IPS-18c (cell line): ENCODE measurements around the gene EP400.

Experiments
- H3K4me3 ChIP-seq: 2 replicates; pipeline ENCODE4 v1.7.0; 2013; ENCODE audit warnings: low read depth, mild to moderate bottlenecking, low read length, moderate library complexity; ENCODE audit not compliant: insufficient read depth
- H3K9me3 ChIP-seq: one replicate; pipeline ENCODE4 v1.6.1; 2013; ENCODE audit warnings: mild to moderate bottlenecking, low read length, moderate library complexity; ENCODE audit not compliant: control insufficient read depth, insufficient read depth

Gene EP400

DNA sequence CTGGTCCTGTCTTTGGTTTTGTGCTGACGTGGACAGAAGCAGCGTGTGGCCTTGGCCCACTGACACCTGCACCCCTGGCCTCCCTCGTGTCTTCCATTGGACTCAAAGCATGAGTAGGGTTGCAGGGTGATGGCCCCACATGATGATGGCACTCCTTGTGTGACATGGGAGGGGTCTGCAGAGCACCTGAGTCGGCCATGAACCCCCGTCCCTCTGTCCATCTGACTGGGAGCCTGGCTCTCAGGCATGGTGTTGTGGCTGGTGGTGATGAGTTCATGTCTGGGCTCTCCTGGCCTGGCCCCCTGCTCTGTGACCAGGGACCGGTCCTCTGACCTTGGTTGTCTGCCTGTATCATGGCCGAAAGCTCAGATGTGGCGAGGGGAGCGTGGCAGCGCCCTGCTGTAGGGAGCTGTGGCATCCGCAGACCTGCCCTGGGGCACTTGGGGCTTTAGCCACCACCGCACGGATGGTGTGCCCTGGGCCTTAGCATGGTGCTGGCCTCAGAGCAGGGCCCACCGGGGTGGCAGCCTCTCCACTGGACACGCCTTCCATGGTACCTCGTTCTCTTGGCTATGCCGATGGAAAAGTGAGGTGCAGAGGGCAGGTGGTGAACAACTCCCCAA is 38.6 kb upstream of the EP400 start:
- no peaks in the 10 kb centered on the region for H3K9me3 ChIP-seq
- no peak overlapping the region for H3K4me3 ChIP-seq

DNA sequence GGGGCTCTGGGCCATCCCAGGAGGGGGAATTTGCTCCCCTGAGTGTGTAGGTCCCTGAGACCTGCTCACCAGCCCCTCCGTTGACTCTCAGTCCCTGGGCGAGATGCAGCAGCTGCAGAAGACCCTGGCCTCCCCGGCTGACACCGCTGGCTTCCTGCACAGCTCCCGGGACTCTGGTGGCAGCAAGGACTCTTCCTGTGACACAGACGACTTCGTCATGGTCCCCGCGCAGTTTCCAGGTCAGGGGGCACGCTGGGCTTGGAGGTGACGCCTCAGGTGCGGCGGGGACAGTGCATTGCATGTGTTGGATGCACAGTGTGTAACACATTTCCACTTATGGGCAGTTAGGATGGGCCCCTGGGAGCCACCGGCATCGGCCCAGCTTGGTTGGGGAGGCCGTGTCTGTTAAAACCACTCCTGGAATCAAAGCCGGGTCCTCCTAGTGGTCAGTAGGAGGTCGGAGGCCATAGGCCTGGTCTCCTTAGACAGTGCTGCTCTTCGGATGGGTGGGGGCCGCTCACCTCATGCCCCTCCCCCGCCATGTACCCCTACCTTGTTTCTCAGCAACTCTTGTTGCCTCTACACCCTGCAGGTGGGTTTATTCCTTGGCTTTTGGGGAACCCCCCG is 37.8 kb upstream of the EP400 start:
- Histone ChIP-seq H3K4me3 (no peak overlapping the region), H3K9me3 (no peaks in the 10 kb centered on the region)

DNA sequence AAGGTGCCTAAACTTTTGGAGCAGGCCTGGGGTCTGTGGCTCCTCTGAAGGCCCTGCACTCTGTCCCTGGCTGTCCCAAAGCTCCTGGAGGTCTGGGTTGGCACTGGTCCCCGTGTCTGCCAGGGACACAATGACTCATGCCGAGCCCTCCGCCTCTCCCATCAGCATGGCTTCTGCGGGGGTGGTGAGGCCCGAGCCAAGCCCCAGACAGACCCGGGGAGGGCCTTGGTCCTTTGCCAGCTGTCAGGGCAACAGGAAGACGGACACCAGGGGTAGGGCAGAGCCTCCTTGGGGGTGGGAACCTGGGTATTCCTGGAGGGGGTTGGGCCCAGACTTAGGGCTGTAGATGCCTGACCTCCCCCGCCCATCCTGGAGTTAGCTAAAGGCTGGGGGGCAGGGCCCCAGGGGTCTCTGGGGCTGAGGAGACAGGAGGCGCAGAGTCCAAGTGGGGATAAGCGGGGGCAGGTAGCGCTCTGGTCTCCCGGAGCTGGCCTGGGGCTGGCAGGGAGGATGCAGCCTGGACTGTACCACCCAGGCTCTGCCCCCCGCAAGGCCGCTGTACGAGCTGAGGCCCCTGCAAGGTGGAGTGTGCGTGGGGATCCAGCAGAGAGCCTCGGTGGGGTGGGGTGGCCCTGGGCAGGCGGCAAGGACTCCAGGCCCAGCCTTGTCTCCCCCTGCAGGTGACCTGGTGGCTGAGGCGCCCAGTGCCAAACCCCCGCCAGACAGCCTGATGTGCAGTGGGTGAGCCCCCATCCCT is 37.0 kb upstream of the EP400 start:
- no peak overlapping the region for H3K4me3 ChIP-seq

DNA sequence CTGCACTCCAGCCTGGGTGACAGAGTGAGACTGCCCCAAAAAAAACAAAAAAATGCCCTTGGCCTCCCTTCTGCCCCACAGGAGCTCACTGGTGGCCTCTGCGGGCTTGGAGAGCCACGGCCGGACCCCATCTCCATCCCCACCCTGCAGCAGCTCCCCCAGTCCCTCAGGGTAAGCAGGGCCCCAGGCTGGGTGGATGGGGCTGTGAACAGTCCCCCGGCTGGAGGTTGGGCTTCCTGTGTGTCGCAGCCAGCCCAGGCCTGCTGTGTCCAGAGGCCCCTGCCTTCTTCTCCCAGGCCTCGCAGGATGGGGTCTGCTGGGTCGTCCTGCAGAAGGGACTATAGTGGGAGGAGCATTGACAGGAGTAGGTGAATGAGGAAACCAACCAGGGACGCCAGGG is 36.1 kb upstream of the EP400 start:
- no peaks in the 10 kb centered on the region for H3K9me3 ChIP-seq
- no peak overlapping the region for H3K4me3 ChIP-seq

More for the DNA sequence above, 37.0 kb upstream of the EP400 start:
- no peaks in the 10 kb centered on the region for H3K9me3 ChIP-seq

DNA sequence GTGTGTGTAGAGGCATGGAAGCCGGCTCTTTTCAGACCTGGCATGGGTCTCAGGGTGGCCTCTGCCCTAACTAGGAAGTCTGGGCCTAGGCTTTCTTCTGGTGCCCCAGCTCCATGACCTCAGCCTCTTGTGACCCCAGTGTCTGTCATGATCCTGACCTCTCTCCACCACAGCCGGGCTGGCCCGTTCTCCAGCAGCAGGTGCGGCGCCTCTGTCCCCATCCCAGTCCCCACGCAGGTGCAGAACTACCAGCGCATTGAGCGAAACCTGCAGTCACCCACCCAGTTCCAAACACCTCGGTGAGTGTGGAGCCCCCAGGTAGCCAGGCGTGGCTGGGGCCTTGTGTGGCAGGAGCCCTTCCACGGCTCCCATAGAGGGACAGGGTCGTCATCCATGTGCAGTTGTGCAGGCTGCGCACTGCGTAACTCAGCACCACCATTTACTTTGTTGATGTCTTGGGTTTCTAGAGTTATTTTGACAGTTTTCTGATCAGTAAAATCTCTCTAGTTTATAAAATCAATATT is 35.5 kb upstream of the EP400 start:
- H3K4me3 ChIP-seq, result no peak overlapping the region
- no peaks in the 10 kb centered on the region for H3K9me3 ChIP-seq

DNA sequence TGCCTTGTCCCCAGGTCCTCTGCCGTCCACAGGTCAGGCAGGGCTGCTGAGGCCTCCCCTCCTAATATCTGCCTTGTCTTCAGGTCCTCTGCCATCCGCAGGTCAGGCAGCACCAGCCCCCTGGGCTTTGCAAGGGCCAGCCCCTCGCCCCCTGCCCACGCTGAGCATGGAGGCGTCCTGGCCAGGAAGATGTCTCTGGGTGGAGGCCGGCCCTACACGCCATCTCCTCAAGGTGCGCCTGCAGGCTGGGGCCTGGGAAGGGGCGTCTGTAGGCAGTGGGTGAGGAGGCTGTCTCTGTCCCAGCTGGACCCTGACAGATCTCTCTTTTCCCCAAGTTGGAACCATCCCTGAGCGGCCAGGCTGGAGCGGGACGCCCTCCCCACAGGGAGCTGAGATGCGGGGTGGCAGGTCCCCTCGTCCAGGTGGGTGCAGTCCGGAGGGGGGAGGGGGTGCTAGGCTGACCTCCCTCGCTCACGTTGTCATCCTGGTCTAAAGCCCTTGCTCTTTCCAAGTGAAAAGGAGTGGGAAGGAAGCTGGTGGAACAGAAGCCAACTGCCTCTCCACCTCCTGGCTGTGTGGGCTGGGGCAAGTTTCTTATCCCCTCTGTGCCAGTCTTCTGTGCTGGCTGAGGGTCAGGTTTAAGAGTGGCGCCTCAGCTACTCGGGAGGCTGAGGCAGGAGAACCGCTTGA is 34.6 kb upstream of the EP400 start:
- no peaks in the 10 kb centered on the region for H3K9me3 ChIP-seq
- no peak overlapping the region for H3K4me3 ChIP-seq

DNA sequence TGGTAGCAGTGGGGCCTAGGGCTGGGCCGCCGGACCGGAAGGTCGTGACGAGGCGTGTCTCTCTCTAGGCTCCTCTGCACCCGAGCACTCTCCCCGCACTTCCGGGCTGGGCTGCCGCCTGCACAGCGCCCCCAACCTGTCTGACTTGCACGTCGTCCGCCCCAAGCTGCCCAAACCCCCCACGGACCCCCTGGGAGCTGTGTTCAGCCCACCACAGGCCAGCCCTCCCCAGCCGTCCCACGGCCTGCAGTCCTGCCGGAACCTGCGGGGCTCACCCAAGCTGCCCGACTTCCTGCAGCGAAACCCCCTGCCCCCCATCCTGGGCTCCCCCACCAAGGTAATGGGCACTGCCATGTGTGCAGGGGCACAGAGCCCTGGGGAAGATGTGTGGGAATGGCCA is 33.9 kb upstream of the EP400 start:
- H3K4me3 ChIP-seq, result no peak overlapping the region
- no peaks in the 10 kb centered on the region for H3K9me3 ChIP-seq

DNA sequence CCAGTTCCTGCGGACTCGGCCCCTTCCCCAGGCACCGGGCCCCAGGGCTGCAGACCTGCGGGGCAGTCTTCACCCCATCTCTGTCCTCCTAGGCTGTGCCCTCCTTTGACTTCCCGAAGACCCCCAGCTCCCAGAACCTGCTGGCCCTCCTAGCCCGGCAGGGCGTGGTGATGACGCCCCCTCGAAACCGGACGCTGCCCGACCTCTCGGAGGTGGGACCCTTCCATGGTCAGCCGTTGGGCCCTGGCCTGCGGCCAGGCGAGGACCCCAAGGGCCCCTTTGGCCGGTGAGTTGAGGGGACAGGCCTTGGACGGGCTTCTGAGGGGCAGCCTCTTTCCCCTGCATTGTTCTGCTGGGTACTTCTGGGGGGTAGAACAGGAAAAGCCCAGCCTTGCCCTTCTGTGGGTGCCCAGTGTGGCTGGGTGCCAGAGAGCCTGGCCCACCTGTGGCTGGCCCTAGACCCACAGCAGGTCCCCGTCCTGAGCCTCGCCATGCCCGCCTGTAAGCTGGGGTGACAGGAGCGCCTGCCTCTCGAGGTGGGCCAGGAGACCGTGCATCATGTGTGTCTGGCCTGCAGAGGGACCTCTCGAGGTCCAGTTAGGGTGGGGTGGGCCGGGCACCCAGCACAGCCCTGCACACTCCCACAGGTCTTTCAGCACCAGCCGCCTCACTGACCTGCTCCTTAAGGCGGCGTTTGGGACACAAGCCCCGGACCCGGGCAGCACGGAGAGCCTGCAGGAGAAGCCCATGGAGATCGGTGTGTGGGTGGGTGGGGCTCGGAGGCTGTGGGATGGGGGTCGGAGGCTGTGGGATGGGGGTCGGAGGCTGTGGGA is 33.2 kb upstream of the EP400 start:
- no peak overlapping the region for H3K4me3 ChIP-seq
- H3K9me3 ChIP-seq, result no peaks in the 10 kb centered on the region

DNA sequence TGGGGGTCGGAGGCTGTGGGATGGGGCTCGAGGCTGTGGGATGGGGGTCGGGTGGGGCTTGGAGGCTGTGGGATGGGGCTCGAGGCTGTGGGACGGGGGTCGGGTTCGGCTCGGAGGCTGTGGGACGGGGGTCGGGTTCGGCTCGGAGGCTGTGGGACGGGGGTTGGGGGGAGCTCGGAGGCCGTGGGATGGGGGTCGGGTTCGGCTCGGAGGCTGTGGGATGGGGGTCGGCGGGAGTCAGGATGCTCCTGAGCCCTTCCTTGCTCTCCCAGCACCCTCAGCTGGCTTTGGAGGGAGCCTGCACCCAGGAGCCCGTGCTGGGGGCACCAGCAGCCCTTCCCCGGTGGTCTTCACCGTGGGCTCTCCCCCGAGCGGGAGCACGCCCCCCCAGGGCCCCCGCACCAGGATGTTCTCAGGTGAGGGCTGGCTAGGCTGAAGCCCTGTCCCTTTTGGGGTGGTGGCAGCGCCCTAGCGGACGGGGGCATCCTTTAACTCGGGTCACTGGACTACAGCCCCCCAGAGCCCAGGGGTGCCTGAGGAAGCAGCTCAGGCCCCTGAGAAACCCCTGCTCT is 32.5 kb upstream of the EP400 start:
- Histone ChIP-seq H3K9me3 (no peaks in the 10 kb centered on the region), H3K4me3 (no peak overlapping the region)

DNA sequence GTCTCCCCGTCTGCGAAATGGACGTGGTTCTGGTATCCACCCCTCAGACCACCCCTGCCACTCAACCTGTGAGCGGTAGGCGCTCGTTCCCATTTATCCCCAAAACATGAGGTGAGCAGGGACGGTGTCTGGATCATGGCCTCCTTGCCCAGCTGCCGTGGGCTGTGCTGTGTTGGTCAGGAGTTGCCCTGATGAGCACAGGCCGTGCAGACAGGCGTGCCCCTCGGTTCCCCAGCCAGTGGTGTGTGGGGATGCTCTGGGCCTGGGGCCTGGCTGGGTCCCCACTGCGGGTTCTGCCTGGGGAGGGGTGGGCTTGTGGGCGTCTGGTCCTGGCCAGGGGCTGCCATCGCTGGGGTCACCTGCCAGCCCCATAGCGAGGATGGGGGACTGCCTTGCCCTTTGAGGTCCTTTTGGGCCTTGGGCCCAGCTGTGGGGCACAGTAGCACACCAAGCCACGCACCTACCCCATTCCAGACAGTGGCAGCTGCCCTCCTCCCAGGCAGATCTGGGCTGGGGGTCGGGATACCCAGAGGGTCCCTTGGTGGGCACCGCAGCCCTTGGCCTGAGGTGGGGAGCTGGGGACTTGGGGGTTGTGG is 31.9 kb upstream of the EP400 start:
- Histone ChIP-seq H3K9me3 (no peaks in the 10 kb centered on the region), H3K4me3 (no peak overlapping the region)

DNA sequence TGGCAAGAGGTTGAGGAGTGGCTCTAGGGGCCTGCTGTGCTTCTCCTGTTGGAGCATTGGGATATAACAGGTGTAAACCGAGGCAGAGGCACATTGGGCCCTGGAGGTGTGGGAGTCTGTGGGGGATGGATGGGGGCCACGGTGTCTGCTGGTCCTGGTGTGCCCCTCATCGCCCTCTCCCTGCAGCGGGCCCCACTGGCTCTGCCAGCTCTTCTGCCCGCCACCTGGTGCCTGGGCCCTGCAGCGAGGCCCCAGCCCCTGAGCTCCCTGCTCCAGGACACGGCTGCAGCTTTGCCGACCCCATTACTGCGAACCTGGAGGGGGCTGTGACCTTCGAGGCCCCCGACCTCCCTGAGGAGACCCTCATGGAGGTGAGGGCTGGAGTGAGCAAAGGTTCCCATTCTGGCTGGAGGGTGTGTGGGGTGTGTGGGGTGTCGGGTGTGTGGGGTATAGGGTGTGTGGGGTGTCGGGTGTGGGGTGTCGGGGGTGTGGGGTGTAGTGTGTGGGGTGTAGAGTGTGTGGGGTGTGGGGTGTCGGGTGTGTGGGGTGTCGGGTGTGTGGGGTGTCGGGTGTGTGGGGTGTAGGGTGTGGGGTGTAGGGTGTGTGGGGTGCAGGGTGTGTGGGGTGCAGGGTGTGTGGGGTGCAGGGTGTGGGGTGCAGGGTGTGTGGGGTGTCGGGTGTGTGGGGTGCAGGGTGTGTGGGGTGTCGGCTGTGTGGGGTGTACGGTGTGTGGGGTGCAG is 31.3 kb upstream of the EP400 start:
- H3K4me3 ChIP-seq, result no peak overlapping the region
- no peaks in the 10 kb centered on the region for H3K9me3 ChIP-seq

DNA sequence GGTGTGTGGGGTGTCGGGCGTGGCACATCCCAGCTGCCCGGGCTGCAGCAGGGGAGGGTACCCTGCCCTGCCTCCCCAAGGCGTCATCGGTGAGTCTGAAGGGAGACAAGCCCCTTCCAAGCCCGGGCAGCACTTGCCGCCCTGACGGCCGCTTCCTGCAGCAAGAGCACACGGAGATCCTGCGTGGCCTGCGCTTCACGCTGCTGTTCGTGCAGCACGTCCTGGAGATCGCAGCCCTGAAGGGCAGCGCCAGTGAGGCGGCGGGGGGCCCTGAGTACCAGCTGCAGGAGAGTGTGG is 30.7 kb upstream of the EP400 start:
- H3K9me3 ChIP-seq, result no peaks in the 10 kb centered on the region
- H3K4me3 ChIP-seq, result no peak overlapping the region

DNA sequence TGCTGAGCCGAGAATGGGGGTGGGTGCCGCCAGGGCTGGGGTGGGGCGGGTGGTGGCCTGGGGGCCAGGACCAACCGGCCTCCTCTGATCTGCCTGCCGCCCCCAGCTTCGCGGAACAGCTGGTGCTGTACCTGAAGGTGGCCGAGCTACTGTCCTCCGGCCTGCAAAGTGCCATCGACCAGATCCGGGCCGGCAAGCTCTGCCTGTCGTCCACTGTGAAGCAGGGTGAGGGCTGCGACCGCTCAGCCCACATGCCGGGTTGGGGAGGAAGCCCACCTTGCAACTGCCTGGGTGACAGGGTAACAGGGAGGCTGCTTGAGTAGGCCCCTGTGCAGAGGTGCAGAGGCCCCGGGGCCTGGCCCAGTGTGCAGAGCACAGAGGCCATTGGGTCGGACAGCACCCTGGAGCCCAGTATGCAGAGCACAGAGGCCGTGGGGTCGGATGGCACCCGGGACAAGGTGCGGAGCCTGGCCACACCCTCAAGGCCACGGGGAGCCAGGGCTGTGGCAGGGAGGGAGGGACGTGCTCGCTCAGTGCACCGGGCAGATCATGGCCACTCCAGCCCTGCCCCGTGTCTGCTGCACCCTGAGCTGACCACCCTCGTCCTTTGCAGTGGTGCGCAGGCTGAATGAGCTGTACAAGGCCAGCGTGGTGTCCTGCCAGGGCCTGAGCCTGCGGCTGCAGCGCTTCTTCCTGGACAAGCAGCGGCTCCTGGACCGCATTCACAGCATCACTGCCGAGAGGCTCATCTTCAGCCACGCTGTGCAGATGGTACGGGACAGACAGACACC is 30.2 kb upstream of the EP400 start:
- Histone ChIP-seq H3K4me3 (no peak overlapping the region), H3K9me3 (no peaks in the 10 kb centered on the region)

DNA sequence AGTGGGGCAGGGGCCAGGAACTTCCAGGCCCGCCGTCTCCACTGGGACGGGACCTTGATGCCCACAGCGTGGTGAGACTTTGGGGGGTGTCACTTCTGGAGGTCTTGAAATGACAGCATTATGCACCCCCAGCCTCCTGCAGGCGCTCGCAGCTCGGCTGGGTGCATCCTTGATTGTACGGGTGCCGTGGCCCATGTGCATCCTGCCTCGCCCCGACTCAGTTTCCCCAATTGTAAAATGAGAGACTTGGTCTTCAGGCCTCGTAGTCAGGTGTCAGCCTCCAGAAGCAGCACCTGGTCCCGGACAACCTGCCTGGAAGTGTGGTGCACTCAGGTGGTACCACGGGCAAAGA is 29.6 kb upstream of the EP400 start:
- no peaks in the 10 kb centered on the region for H3K9me3 ChIP-seq

More for the DNA sequence above, 29.6 kb upstream of the EP400 start:
- no peak overlapping the region for H3K4me3 ChIP-seq
